ENCODE data around the gene UPK3A. TPM values are rescaled to one million over a fixed set of nuclear protein-coding genes. Genes with fewer than 3 reads are reported as not detected.

Gene UPK3A
- total and polyA plus RNA-seq, 2 of the 13 experiments (the other 11 are each of a cell fraction or from before 2014, with no cell fraction given): 10.5 to 13.8 TPM

- TF ChIP-seq ZNF207 (IDR thresholded peaks at IDR 0.05; ENCODE audit: borderline replicate concordance) (no peak), RXRB (CRISPR knock-in tag; IDR thresholded peaks at IDR 0.05; ENCODE audit: borderline replicate concordance) (peak; percentile 87), NR2F2 (IDR thresholded peaks at IDR 0.05; ENCODE audit: borderline replicate concordance, low read depth) (peak; percentile 86), TFAP4 (IDR thresholded peaks at IDR 0.05; ENCODE audit: borderline replicate concordance, low read depth) (peak; percentile 52; the same call in 1 of the 2 replicates), FOXK1 (CRISPR knock-in tag; IDR thresholded peaks at IDR 0.05; ENCODE audit: borderline replicate concordance, low read depth) (peak; percentile 47; the same call in 1 of the 2 replicates), STAG1 (CRISPR knock-in tag; IDR thresholded peaks at IDR 0.05) (peak; percentile 22), REPIN1 (CRISPR knock-in tag; IDR thresholded peaks at IDR 0.05; ENCODE audit: borderline replicate concordance, low read depth) (peak; percentile 79; the same call in 1 of the 2 replicates), ADNP (CRISPR knock-in tag; IDR thresholded peaks at IDR 0.05) (no peak), RXRA (CRISPR knock-in tag; IDR thresholded peaks at IDR 0.05) (peak; percentile 90), PBX2 (CRISPR knock-in tag; IDR thresholded peaks at IDR 0.05) (peak; percentile 23; the same call in 1 of the 2 replicates), NR0B2 (CRISPR knock-in tag; IDR thresholded peaks at IDR 0.05) (no peak), SMYD3 (CRISPR knock-in tag; IDR thresholded peaks at IDR 0.05) (peak; percentile 54; the same call in 1 of the 2 replicates), TBL1XR1 (IDR thresholded peaks at IDR 0.05; ENCODE audit: borderline replicate concordance, low read length, partially characterized antibody) (peak; percentile 34), HMG20B (CRISPR knock-in tag; conservative IDR thresholded peaks at IDR 0.05) (peak; percentile 83; the same call in 1 of the 2 replicates), ERF (CRISPR knock-in tag; IDR thresholded peaks at IDR 0.05) (peak; percentile 89), HNRNPK (IDR thresholded peaks at IDR 0.05; ENCODE audit: low read depth, low read length, poor library complexity, severe bottlenecking) (no peak), GABPA (IDR thresholded peaks at IDR 0.05; ENCODE audit: low read depth, low read length) (no peak), GABPA (CRISPR knock-in tag; IDR thresholded peaks at IDR 0.05; ENCODE audit: low read depth) (0 out of 2 replicates have a peak, but pooled peaks have one; percentile 32), CBX2 (IDR thresholded peaks at IDR 0.05; ENCODE audit: low read depth, low read length) (no peak), CBX2 (CRISPR knock-in tag; IDR thresholded peaks at IDR 0.05; ENCODE audit: low read depth) (no peak), ZNF629 (CRISPR knock-in tag; conservative IDR thresholded peaks at IDR 0.05) (0 out of 2 replicates have a peak, but pooled peaks have one; percentile 30), ZBTB34 (CRISPR knock-in tag; IDR thresholded peaks at IDR 0.05) (peak; percentile 69; the same call in 1 of the 2 replicates), GPBP1L1 (CRISPR knock-in tag; IDR thresholded peaks at IDR 0.05) (no peak), ZNF83 (CRISPR knock-in tag; IDR thresholded peaks at IDR 0.05; ENCODE audit: borderline replicate concordance) (peak; percentile 58; the same call in 1 of the 2 replicates), NR2C2 (CRISPR knock-in tag; IDR thresholded peaks at IDR 0.05; ENCODE audit: borderline replicate concordance) (peak; percentile 73)
Measured at GRCh38 chr22:45273452-45274075, 11.2 kb upstream of the UPK3A start (continued).
